Epidermal melanocyte (primary cell): Measurements from ENCODE around the gene FBLIM1.

Source experiments
- DNase-seq: peaks from one replicate; pipeline ENCODE4 v3.0.0; 2011; ENCODE audit warnings: low spot score; ENCODE audit not compliant: insufficient read length

FBLIM1 gene

DNA sequence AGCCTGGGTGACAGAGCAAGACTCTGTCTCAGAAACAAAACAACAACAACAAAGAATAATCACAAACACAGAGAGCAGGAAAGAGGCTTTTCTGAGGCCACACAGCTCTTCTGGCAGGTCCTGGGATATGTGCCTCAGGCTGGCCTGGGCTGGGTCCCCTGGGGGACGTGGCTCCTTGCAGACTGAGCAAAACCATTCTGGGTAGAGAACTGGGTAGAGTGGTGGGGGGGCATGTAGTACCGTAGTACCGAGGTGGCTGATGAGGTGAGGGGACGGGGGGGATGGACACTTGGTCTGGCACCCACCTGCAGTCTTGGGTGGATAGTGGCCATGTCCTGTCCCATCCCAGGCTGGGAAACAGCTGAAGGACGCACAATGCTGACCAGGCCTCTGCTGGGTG lies 10.3 kb upstream of the FBLIM1 start:
- no peak for DNase-seq

DNA sequence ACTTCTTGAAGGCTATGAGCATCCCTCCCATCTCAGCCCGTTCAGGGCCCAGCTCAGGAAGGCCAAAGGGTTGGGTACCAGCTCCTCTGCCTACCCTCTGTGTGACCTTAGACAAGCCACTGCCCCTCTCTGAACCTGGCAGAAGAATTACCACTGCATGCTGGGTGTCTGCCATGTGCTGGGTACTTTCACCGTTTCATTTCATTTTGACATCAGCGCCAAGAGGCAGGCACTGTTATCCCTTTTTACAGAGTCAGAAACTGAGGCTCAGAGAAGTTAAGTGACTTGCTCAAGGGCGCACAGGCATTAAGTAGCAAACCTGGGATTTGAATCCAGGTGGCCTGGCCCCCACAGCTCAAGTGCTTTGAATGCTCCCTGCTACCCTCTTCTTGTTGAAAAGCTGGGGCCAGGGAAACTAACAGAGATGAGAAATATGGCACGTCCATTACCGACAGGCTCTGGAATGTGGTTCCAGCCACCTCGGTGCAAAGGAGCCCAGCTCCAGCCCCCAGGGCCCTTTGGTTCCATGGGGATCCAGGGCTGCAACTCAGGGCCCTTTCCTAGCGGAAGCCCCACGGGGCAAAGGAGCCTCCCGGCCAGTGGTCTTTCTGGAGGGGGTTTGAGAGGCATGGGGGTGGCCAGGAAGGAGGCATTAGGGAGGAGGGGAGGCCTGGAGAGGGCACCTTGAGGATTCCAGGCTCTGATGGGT lies 9.8 kb upstream of the FBLIM1 start:
- DNase-seq = no peak

DNA sequence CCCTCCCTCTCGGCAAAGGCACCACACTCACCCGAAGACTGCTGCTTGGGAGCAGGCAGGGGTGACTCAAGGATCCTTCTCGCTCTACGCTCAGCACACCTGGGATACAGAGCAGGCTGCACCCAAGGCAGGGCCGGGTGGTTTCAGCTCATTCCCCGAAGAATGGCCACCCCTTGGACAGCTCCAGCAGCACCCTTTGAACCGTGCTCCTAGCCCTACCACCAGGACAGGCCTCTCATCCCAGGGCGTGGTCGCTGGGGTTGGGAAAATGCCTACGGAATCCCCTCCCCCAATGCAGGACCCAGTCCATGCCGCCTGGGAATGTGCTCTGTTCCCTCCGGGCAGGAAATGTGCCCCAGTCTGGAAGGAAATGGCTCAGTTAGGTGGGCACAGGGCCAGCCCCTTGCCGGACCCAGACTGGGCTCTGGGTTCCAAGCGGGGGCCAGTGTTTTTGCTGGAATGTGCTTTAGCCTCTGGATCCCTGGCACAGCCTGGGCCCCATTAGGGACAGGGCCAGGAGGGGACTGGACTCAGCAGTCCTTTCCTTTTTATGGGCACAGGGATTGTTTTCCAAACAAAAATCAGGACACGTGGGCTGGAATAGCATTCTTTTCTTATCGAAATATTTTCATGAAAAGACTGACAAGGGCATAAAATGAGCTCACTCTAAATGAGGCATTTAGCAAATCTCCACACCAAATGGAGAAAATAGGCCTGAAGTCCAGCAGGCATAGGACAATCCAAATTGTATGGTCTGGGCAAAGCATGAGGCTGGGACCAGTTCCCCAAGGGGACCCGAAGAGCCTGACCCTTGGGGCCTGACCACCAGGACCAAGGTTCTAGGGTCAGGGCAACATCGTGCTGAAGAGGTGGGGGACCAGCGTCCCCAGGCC lies 8.9 kb upstream of the FBLIM1 start:
- no peak for DNase-seq

DNA sequence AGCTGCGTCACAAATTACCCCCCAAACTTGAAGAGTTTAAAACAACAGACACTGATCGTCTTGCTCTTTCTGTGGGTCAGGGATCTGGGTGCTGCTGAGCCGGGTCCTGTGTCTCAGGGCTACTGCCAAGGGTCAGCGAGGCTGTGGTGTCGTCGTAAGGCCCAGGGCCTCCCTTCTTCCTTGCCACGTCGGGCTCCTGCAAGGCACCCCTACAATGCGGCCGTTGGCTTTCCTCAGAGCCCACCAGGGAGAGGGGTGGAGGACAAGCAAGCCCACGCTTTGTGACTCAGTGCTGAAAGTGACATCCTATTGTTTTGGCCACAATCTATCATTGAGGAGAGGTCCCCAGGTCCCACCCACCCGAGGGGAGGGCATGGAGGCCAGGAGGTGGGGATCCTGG lies 7.7 kb upstream of the FBLIM1 start:
- no peak for DNase-seq

DNA sequence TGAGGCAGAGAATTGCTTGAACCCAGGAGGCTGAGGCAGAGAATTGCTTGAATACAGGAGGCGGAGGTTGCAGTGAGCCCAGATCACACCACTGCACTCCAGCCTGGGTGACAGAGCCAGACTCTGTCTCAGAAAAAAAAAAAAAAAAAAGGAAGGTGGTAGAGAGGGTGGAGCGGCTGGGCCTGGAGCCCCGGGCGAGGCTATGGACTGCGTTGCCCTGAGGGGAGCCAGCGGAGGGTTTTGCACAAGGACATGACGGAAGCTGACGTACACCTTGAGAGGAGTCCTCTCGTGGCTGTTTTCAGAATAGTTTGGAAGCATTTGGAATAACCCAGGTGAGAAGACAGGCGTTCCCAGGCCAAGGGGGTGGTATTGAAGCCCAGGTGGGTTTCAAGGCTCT lies 6.9 kb upstream of the FBLIM1 start:
- no peak for DNase-seq

DNA sequence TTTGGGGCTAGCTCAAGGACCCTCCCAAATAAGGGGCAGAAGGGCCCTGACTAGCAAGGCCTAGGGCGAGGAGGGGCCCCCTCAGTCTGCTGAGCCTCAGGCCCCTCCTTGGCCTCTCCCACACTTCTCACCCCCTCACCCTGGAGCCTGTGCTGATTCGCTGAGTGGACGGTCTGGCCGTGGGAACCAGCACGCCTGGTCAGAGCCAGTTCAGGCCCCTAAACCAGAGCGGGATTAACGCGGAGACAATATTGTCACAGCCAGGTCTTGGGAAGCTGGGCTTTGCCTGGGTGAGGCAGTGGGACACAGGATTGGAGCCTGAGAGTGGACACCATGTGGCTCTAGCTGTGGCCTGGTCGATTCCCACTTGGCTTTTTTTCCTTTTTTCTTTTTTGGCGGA lies 4.8 kb upstream of the FBLIM1 start:
- DNase-seq = no peak

DNA sequence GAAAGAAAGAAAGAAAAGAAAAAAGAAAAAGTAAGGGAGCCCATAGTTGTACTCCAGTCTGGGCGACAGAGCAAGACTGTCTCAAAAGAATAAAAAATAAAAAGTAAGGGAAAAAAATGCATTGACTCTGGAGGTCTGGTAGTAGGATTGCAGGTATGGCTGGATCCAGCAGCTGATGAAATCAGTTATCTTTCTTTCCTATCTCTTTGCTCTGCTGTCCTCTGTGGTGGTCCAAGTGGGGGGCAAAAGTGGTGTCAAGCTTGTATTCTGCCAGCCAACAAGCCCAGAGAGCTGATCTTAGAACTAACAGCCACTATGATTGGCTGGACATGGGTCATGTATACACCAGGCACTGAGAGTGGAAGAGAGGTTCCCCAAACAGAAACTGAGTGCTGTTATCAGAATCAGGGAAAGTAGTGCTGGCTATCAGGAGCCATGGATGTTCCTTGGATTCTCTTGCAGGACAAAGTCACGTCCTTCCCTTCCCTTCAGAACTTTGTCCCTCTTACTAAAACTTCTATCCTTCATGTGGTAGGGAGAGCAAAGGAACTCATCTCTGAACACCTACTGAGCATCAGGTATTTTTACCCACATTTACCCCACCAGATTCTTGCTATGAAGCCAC lies 3.5 kb upstream of the FBLIM1 start:
- no peak for DNase-seq

DNA sequence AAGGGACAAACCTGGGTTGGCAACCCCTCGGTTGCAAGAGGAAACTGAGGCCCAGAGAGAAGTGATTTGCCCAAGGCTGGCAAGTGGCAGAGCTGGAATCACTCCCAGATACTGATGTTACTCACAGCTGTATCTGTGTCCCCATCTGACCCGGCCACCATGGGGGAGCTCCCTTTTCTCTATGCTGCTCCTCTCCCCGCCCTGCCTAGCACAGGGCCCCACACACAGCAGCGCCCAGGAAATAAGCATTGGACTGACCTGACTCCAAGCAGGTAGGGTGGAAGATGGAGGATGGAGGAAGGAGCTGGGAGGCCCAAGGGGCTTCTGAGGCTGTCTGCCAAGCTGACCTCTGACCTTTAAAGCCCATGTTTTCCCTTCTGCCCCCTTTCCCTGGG lies 3.0 kb upstream of the FBLIM1 start:
- no peak for DNase-seq

DNA sequence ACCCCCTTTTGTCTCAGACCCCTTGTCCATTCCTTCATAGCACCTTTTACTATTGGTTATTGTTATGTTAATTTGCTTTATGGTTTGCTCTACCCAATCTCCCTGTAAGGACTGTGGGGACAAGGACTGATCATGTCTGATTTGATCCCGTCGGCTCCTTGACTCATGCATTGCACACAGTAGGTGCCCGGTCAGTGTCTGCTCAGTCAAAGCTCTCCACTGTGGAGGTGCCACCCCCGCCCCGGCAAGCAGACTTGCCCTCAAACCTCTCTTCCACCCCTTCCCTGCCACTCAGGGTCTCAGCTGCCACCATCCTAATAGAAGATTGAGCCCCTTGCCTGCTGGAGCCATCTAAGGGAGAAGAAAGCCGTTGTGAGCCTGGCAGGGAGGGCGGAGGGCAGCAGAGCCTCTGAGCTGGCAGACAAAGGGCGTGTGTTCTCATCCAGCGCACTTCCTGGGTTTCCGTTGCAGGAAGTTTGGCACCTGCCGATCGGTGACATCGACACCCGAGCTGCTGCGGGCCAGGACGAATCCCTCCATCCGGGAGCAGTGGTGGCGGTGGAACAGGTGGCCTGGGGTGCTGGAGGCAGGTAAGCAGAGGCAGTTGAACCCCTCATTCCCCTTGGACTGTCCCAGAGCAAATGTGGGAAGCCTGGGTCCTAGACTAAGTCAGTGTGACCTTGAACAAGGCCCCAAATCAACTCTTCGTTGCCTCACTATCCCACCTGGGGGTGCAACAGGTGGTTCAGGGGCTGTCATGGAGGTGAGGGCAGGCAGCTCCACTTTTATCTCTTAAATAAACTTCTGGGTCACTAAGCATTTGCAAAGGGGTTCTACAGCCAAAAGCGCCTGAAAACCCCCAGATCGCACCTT lies 2.2 kb upstream of the FBLIM1 start:
- DNase-seq = no peak

DNA sequence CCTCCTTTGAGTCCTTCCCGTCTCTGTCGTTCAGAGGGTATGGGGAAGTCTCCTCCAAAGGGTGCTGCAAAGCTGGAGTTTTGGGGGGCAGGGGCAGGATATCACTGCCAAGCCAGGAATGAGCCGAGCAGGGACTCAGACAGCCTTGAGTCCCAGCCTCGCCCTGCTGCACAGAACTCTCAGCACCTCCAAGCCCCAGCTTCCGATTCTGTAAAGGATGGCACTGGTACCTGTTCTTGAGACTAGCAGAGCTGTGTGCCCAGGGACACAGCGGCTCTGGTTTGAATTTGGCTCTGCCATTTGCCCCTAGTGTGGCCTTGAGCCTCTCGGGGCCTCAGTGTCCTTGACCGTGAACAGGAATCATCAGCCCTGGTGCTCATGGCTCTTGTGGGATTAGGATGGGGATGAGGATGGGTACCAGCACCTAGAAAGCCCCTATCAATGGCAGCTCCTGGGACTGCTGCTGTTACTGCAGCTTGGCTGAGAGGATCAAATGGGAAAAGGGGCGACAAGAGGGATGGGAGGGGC lies 1.5 kb upstream of the FBLIM1 start:
- no peak for DNase-seq

DNA sequence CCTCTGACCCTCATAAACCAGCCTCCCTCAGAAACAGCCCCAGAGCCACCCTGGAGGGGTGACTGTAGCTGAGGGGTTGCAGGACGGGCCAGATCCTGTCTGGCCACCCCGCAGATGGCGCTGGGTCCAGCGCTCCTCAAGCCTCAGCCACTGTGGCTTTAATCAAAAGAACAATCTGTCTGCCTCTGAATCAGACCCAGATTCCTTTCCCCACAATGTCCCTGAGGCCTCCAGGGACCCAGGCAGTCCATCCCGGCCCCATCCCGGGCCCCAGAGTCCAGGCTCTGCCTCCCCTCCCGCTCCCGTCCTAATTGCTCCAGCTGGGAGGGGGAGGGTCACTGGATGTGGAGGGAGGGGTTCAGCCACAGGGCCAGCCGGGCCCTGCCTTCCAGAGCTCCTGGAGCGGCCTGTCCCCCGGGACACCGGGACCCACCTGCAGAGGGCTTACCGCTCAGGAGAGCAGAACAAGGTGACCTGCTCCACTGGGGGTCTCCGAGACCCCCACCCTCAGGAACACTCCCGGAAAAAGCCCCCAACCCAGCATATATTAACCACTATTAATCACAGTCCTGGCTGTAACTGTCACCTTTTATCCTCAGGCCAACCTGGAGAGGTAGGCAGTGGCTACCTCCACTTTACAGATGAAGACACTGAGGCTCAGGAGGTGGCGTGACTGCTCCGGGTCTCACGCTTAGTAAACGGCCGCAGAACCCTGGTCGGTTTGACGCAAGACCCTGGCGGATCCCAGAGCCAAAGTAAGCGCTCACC lies 836 bp upstream of the FBLIM1 start:
- DNase-seq = no peak

DNA sequence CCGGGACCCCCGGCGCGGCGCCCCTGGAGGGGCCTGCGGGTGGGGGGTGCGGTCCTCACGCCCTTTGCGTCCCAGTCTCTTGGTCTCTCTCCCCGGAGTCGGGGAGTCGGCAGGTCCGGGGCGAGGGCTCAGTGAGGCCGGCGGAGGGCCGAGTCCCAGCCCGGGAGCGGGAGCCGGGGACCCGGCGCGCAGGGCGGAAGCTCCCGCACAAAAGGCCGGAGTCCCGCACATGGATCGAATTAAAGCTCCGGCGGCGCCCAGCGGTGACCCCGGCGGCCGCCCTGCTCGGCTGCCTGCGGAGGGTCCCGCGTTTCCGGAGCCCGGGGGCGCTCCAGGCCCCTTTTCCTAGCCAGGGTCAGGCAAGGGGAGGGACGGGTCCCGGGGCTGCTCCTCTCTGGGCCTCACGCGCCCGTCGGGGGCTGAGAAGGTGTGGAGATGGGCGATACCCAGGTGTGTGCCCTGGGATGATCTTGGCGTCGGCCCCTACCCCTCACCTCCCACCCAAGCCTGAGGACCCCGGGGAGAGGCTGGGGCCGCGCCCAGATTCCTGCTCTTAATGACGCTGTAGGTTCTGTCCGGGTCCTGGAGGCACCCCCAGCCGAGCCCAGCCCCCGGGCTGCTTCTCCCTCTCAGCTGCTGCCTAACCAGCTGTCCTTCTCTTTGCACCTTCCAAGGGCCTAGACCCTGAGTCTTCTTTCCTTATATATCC lies 512 bp downstream of the FBLIM1 start:
- no peak for DNase-seq

DNA sequence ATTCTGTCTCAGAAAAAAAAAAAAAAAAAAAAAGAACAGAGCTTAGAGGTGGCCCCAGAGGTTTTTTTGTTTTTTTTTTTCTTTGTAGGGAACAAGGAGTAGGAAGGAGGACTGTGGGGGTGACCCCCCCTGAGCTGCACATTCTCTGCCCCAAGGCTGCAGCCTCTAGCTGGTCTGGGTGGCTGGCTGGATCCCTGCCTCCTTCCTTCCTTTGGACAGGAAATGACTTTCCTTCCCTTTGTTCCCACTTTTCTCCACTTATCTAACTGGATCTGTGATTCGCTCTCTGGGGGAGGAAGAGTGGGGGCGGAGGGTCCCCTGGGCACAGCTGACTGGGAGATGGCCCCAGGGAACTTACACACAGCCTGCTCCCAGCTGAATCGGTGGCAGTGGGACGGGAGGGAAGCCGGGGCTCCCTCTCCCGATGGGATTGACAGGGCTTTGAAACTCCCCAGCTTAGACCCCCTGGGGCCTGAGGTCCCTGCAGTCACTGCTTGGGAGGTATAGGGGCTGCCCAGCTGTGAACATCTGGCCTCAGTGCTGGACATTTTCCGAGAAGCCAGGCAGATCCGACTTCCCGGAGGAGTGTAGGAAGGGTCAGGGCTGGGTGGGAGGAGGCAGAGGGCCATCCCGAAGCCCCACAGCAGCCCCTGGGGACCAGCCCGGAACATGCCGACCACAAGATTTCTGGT lies 2.1 kb downstream of the FBLIM1 start:
- peak; percentile 89 for DNase-seq

DNA sequence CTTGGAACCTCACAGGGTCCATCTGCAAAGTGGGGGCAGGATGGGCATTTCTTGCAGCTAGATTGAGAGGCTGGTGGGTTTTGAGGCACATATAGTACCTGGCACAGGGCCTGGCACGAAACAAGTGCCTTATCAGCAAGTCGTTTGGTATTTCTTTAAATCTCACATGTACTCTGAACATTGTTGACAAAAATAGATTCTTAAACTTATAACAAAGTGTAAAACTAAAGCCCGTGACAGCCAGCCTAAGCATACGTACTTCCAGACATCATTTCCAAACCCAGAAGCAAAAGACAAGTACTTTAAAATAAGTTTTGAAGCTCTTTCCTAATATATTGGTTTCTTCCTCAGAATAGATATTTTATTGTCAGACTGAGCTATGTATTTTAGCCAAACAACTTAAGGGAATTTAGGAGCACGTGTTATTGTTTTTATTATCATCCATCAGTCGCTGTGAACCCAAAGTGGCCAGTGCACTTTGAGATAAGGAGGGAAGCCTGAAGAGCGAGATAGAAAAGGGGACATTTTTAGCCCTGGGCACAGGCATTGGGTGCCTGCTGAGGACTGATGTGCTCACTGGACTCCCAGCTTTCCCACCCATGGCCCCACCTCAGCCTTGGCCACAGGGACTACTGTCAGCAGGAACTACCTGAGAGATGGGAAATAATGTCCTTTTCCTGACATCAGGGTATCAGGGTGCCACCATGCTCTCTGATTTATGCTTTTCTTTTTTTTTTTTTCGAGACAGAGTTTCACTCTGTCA lies 3.0 kb downstream of the FBLIM1 start:
- no peak for DNase-seq

DNA sequence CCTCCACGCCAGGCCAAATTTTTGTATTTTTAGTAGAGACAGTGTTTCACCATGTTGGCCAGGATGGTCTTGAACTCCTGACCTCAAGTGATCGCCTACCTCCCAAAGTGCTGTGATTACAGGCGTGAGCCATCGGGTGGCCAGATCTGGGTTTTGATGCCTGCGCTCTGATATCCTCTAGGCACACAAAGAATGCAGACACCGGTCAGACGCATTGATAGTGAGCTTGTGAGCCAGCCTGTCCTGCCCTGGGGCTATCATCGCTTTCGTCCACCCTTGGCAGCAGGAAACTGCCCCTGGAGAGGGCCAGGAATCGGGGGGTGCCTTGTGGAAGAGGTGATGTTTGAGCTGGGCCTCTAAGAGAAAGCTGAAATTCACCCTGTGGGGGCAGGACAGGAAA lies 4.0 kb downstream of the FBLIM1 start:
- DNase-seq = no peak

DNA sequence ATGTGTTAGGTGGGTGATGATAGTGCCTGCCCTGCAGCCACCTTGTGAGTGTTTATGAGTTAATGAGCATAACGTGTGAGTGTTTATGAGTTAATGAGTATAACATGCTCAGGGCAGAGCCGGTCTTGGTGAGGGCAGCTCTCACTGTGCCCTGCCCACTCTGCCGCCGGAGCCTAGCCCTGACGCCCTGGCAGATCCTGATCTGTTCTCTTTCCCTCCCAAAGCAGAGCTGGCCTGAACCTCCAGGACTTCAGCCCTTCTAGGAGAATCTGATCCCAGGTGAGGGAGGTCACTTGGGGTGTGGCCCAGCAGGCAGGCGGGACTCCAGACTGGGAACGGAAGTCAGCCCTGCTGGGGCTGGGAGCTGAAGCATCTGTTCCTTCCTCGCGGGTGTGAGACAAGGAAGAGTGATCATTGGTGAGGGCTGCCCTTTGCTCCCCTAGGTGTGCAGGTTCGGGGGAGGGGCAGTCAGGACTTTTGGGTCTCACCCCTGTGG lies 5.7 kb downstream of the FBLIM1 start:
- no peak for DNase-seq

DNA sequence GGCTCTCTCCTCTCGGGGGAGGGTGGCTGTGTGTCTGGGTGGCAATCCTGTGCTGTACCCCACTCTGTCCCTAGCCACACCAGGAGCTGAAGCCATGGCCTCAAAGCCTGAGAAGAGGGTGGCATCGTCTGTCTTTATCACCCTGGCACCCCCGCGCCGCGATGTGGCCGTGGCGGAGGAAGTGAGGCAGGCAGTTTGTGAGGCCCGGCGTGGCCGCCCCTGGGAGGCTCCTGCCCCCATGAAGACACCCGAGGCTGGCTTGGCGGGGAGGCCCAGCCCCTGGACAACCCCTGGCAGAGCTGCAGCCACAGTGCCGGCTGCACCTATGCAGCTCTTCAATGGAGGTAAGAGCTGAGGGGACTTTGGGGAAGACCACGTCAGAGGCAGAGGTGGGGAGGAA lies 6.3 kb downstream of the FBLIM1 start:
- DNase-seq = no peak

DNA sequence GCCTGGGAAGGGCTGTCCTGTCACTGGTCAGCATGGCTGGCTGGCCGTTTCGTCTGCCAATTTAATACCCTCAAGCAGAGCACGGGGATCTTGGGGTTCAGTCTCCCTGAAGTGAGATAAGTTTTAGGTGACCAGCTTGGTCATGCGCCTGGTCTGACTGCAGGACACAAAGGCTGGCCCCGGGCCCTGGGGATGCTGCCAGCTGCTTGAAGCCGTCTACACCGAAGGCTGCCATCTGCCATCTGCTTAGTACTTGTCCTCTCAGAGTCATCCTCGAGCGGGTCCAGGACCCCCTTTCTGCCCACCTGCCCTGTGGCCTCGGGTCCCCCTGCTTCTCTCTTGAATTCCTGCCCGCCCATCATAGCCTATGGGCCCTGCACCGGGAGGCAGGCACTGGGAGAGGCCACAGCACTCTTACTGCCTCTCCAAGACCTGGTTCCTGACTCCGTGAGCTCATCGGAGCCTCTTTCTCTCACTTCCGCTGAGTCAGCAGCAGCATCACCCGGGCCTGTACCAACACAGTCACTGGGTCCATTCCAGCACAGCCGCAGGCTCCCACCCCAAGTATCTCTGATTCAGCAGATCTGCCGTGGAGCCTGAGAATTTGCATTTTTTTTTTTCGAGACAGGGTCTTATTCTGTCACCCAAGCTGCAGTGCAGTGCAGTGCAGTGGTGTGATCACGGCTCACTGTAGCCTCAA lies 7.0 kb downstream of the FBLIM1 start:
- DNase-seq = no peak
